ENCODE results near the gene MED13. TPM values are rescaled to one million over a fixed set of nuclear protein-coding genes. Genes with fewer than 3 reads are reported as not detected.
"Not testable (repeated sequence)": the region's sequence is repeated elsewhere in the genome, so short reads cannot be mapped to it uniquely, and the experiment has no call there.

MED13 gene
- total RNA-seq, 4 donors from 2014 or later, result 79.8 to 88.4 (median 87.4) TPM

- DNase-seq (ENCODE audit: low spot score) (no peak), ATAC-seq (ENCODE audit: low FRiP score) (no peak)
- TF ChIP-seq CTCF (IDR thresholded peaks at IDR 0.05), result no peak
Observed at GRCh38 chr17:62024866-62025265, 40.2 kb downstream of the MED13 start.

- ATAC-seq (ENCODE audit: low FRiP score) (no peak), DNase-seq (ENCODE audit: low spot score) (no peak)
- no peak for TF ChIP-seq CTCF (IDR thresholded peaks at IDR 0.05)
Observed at GRCh38 chr17:62017912-62018311, 47.2 kb downstream of the MED13 start.

- no peak for TF ChIP-seq CTCF (IDR thresholded peaks at IDR 0.05)
- no peak for DNase-seq (ENCODE audit: low spot score)
- ATAC-seq (ENCODE audit: low FRiP score), result no peak
Observed at GRCh38 chr17:62017496-62017895, 47.6 kb downstream of the MED13 start.

GRCh38 chr17:62014526-62014925 is 50.6 kb downstream of the MED13 start:
- no peak for TF ChIP-seq CTCF (IDR thresholded peaks at IDR 0.05)
- DNase-seq (ENCODE audit: low spot score) (no peak), ATAC-seq (ENCODE audit: low FRiP score) (no peak)

GRCh38 chr17:62009220-62009619 is 55.9 kb downstream of the MED13 start:
- ATAC-seq (ENCODE audit: low FRiP score) (no peak), DNase-seq (ENCODE audit: low spot score) (no peak)
- no peak for TF ChIP-seq CTCF (IDR thresholded peaks at IDR 0.05)

GRCh38 chr17:62008294-62008693 is 56.8 kb downstream of the MED13 start:
- ATAC-seq (ENCODE audit: low FRiP score) (no peak), DNase-seq (ENCODE audit: low spot score) (no peak)
- TF ChIP-seq CTCF (IDR thresholded peaks at IDR 0.05), result no peak

- no peak for TF ChIP-seq CTCF (IDR thresholded peaks at IDR 0.05)
- ATAC-seq (ENCODE audit: low FRiP score) (no peak), DNase-seq (ENCODE audit: low spot score) (no peak)
Observed at GRCh38 chr17:62004388-62004787, 60.7 kb downstream of the MED13 start.

- ATAC-seq (ENCODE audit: low FRiP score); DNase-seq (ENCODE audit: low spot score): not testable (repeated sequence)
Observed at GRCh38 chr17:62003141-62003540, 61.9 kb downstream of the MED13 start.
